Peyer's patch (tissue), 4 donors: Measurements from ENCODE around the gene PPEF2.

ENCODE experiments used
- POLR2A ChIP-seq, 2 donors: fragments of 450-650 bp; IDR thresholded peaks; one replicate each; pipeline ENCODE4 v1.5.1; 2017; ENCODE audit warnings: antibody characterized with exemption in 2 of 2, mild to moderate bottlenecking in 2 of 2, moderate library complexity in 2 of 2
- TF ChIP-seq, protein P1 (sequence below), 6 experiments: fragments of 450-650 bp in 4 of 6; fragments of 200-600 bp in 2 of 6; sonication (generic) in 1 of 6; IDR thresholded peaks; one replicate each; pipeline ENCODE4 v1.5.1; 2017 to 2019; ENCODE audit warnings: antibody characterized with exemption in 6 of 6, mild to moderate bottlenecking in 3 of 6, moderate library complexity in 1 of 6

DNA sequence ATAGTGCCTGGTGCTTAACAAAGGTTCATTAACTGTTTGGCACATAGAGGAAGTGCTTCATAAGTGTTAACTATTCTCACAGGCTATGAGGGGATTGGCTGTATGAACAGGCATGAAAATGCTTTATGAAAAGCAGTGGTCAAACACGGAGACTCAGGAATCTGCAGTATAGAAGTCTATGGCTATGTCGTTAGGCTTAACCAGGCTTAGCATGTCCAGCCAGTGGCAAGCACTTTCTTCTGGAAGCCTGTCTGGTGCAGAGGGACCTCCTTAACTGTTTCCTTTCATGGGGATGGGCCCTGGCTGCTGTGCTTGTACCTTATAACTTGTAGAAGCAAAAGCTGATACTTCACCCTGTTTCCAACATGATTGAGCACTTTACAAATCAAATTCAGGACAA, 78.4 kb downstream of the PPEF2 start:
- TF ChIP-seq, protein P1, sequence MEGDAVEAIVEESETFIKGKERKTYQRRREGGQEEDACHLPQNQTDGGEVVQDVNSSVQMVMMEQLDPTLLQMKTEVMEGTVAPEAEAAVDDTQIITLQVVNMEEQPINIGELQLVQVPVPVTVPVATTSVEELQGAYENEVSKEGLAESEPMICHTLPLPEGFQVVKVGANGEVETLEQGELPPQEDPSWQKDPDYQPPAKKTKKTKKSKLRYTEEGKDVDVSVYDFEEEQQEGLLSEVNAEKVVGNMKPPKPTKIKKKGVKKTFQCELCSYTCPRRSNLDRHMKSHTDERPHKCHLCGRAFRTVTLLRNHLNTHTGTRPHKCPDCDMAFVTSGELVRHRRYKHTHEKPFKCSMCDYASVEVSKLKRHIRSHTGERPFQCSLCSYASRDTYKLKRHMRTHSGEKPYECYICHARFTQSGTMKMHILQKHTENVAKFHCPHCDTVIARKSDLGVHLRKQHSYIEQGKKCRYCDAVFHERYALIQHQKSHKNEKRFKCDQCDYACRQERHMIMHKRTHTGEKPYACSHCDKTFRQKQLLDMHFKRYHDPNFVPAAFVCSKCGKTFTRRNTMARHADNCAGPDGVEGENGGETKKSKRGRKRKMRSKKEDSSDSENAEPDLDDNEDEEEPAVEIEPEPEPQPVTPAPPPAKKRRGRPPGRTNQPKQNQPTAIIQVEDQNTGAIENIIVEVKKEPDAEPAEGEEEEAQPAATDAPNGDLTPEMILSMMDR (IDR thresholded peaks at IDR 0.05) = no peak
- TF ChIP-seq POLR2A (IDR thresholded peaks at IDR 0.05) = no peak
